B cell (primary cell): Measurements from ENCODE around the gene EBPL. TPM values are rescaled to one million over a fixed set of nuclear protein-coding genes. Genes with fewer than 3 reads are reported as not detected.
"Not testable (repeated sequence)": the region's sequence is repeated elsewhere in the genome, so short reads cannot be mapped to it uniquely, and the experiment has no call there.

Experiments used
- ATAC-seq: fragments of 200-7000 bp; cut with Tn5 transposase; one replicate; pipeline ENCODE4 v1.10.0; 2021; ENCODE audit warnings: low read depth, mild to moderate bottlenecking, moderate number of reproducible peaks, moderate library complexity
- CTCF ChIA-PET: fragments of 350-600 bp; sonication (Branson Sonifier 250); formaldehyde crosslinking; loops from one replicate; lab custom pipeline; 2021; ENCODE audit warnings: antibody characterized with exemption, inconsistent platforms; lab: Charles Lee
- POLR2A ChIA-PET: fragments of 350-600 bp; sonication (Branson Sonifier 250); formaldehyde crosslinking; loops from one replicate; lab custom pipeline; 2021; ENCODE audit warnings: antibody characterized with exemption; lab: Charles Lee
- DNase-seq: peaks from one replicate; pipeline ENCODE4 v3.0.0; 2013
- H2AFZ ChIP-seq: 2 replicates; pipeline ENCODE4 v1.6.1; 2012; ENCODE audit warnings: mild to moderate bottlenecking, low read depth, low read length; ENCODE audit not compliant: insufficient read depth, poor library complexity, severe bottlenecking
- H3K27ac ChIP-seq, 2 donors: 1 replicate in 1 of 2; 2 replicates in 1 of 2; pipeline ENCODE4 v1.5.1; 2012 to 2013; ENCODE audit warnings: low read length in 2 of 2, mild to moderate bottlenecking in 2 of 2, moderate library complexity in 1 of 2
- H3K27me3 ChIP-seq, 4 experiments: fragments of 200-600 bp in 1 of 4; sonication (generic) in 1 of 4; replicated peaks in 1 of 4; 1 replicate in 2 of 4; 2 replicates in 2 of 4; pipeline versions ENCODE4 v1.6.1 to v1.7.0; 2013 to 2016; ENCODE audit warnings: low read length in 3 of 4, mild to moderate bottlenecking in 2 of 4, mixed read lengths in 1 of 4, moderate library complexity in 1 of 4; ENCODE audit not compliant: insufficient read depth in 4 of 4, control insufficient read depth in 3 of 4; ENCODE audit errors: control extremely low read depth in 1 of 4
- H3K36me3 ChIP-seq, 2 experiments: replicated peaks in 1 of 2; 1 replicate in 1 of 2; 2 replicates in 1 of 2; pipeline versions ENCODE4 v1.6.1 to v1.7.1; 2013; ENCODE audit warnings: low read length in 1 of 2; ENCODE audit not compliant: insufficient read depth in 2 of 2, control insufficient read depth in 1 of 2; ENCODE audit errors: control extremely low read depth in 1 of 2, extremely low read depth in 1 of 2
- H3K4me1 ChIP-seq, 2 donors: fragments of 200-600 bp in 1 of 2; sonication (generic) in 1 of 2; 1 replicate in 1 of 2; 2 replicates in 1 of 2; pipeline versions ENCODE4 v1.5.1 to v1.6.1; 2013 to 2017; ENCODE audit warnings: low read length in 2 of 2; ENCODE audit not compliant: control insufficient read depth in 2 of 2, insufficient read depth in 2 of 2
- H3K4me2 ChIP-seq: replicated peaks from 2 replicates; pipeline ENCODE3; 2012; ENCODE audit warnings: mild to moderate bottlenecking, low read depth, low read length; ENCODE audit not compliant: poor library complexity, severe bottlenecking
- H3K4me3 ChIP-seq, 5 experiments: fragments of 200-600 bp in 1 of 5; sonication (generic) in 1 of 5; 1 replicate in 3 of 5; 2 replicates in 2 of 5; pipeline versions ENCODE4 v1.5.1 to v1.7.0; 2011 to 2016; ENCODE audit warnings: low read length in 4 of 5, mild to moderate bottlenecking in 4 of 5, low read depth in 2 of 5, control low read depth in 1 of 5, moderate library complexity in 1 of 5; ENCODE audit not compliant: insufficient read depth in 1 of 5; ENCODE audit errors: control extremely low read depth in 1 of 5, extremely low read depth in 1 of 5
- H3K79me2 ChIP-seq: fragments of 200-600 bp; sonication (generic); one replicate; pipeline ENCODE4 v1.6.0; 2016; ENCODE audit warnings: low read length; ENCODE audit not compliant: control insufficient read depth, insufficient read depth
- H3K9ac ChIP-seq: fragments of 200-600 bp; sonication (generic); 2 replicates; pipeline ENCODE4 v1.6.1; 2017; ENCODE audit warnings: mild to moderate bottlenecking, low read length, moderate library complexity
- H3K9me3 ChIP-seq, 3 donors: one replicate each; pipeline versions ENCODE4 v1.6.1 to v1.7.1; 2013; ENCODE audit warnings: low read length in 2 of 3; ENCODE audit not compliant: control insufficient read depth in 2 of 3, insufficient read depth in 1 of 3; ENCODE audit errors: control extremely low read depth in 1 of 3
- H4K20me1 ChIP-seq: 2 replicates; pipeline ENCODE4 v1.6.0; 2012; ENCODE audit warnings: mild to moderate bottlenecking, low read length; ENCODE audit not compliant: insufficient read depth, control insufficient read depth, poor library complexity, severe bottlenecking
- H3K27ac Mint-ChIP-seq: one replicate; pipeline ENCODE4 v1.8.0; 2021; ENCODE audit warnings: mixed read lengths
- H3K27me3 Mint-ChIP-seq: one replicate; pipeline ENCODE4 v1.8.0; 2021; ENCODE audit warnings: mixed read lengths
- H3K4me1 Mint-ChIP-seq: one replicate; pipeline ENCODE4 v1.8.0; 2021; ENCODE audit warnings: mixed read lengths
- H3K4me3 Mint-ChIP-seq: one replicate; pipeline ENCODE4 v1.8.0; 2021; ENCODE audit warnings: mixed read lengths
- H3K9me3 Mint-ChIP-seq: one replicate; pipeline ENCODE4 v1.8.0; 2022; ENCODE audit warnings: mixed read lengths; ENCODE audit not compliant: insufficient read depth
- EZH2 ChIP-seq: IDR thresholded peaks from 2 replicates; pipeline ENCODE4 v1.6.1; 2012; ENCODE audit warnings: borderline replicate concordance, low read depth, mild to moderate bottlenecking, moderate library complexity, low read length; ENCODE audit not compliant: insufficient read depth, poor library complexity, severe bottlenecking
- WGBS: methylation state at CpG from one replicate; pipeline ENCODE4 v1.1.5; 2013; ENCODE audit warnings: missing lambda C conversion rate; ENCODE audit not compliant: insufficient coverage; 5-methylcytosine and 5-hydroxymethylcytosine counted together
- intact Hi-C: fragments of 100-400 bp; cut with micrococcal nuclease; formaldehyde crosslinking; loops from one replicate; pipeline ENCODE4 v1.10.0; 2022
- polyA plus RNA-seq: library from polyadenylated mRNA; depleted of rRNA; stranded (reverse); fragments of >200 nt; gene quantifications from 2 replicates; pipeline ENCODE4 v1.2.3, GENCODE V29; 2012
- total RNA-seq, 2 donors: library from RNA; stranded (reverse); fragments of 120-200 nt in 1 of 2; gene quantifications; 1 replicate in 1 of 2; 2 replicates in 1 of 2; pipeline versions ENCODE4 v1.2.3 to v1.2.4, GENCODE V29; 2013 to 2022

Gene EBPL
- total and polyA plus RNA-seq, 2 donors (not counting 1 experiment from before 2014, with no cell fraction given): 16.0 to 20.1 TPM

GRCh38 chr13:49704264-49704663, 13.0 kb upstream of the EBPL start:
- H3K27me3 ChIP-seq, ATAC-seq, H3K4me3 Mint-ChIP-seq, H3K4me1 ChIP-seq, DNase-seq, H3K79me2 ChIP-seq, intact Hi-C loops, H3K9me3 ChIP-seq, POLR2A ChIA-PET, H3K27ac ChIP-seq, CTCF ChIA-PET, H3K4me2 ChIP-seq, H2AFZ ChIP-seq, H3K4me1 Mint-ChIP-seq, H3K27me3 Mint-ChIP-seq, H3K9me3 Mint-ChIP-seq, H3K9ac ChIP-seq, H3K4me3 ChIP-seq, H3K27ac Mint-ChIP-seq, H4K20me1 ChIP-seq: not testable (repeated sequence)
- H3K36me3 ChIP-seq: peaks cover 2 to 33% of the 10 kb centered on the region in 2 experiments
- WGBS: no CpG with 5 or more reads among the region's 7 CpGs

GRCh38 chr13:49701491-49701890, 10.2 kb upstream of the EBPL start:
- Histone ChIP-seq H3K36me3 (peaks cover 2 to 26% of the 10 kb centered on the region in 2 experiments), H4K20me1 (no peaks in the 10 kb centered on the region), H3K9ac (no peak overlapping the region), H3K27me3 (no peaks in the 10 kb centered on the region), H3K4me3 (no peak overlapping the region), H3K4me1 (no peaks in the 10 kb centered on the region), H2AFZ (no peak overlapping the region), H3K4me2 (no peak overlapping the region), H3K9me3 (no peaks in the 10 kb centered on the region), H3K27ac (no peak overlapping the region), H3K79me2 (no peaks in the 10 kb centered on the region)
- no peak overlapping the region for H3K27ac Mint-ChIP-seq
- ATAC-seq (no peak), DNase-seq (no peak)
- H3K4me1 Mint-ChIP-seq: peaks cover 6% of the 10 kb centered on the region
- ChIA-PET POLR2A (no interaction called here), CTCF (no interaction called here)
- intact Hi-C loops: no loop called here
- no peak for TF ChIP-seq EZH2
- H3K4me3 Mint-ChIP-seq: no peak overlapping the region
- H3K9me3 Mint-ChIP-seq: no peaks in the 10 kb centered on the region
- H3K27me3 Mint-ChIP-seq: no peaks in the 10 kb centered on the region
